ENCODE results near the gene ABCA8.
"Not testable (repeated sequence)": the region's sequence is repeated elsewhere in the genome, so short reads cannot be mapped to it uniquely, and the experiment has no call there.

The ABCA8 gene

GRCh38 chr17:68824185-68824584, 131.0 kb downstream of the ABCA8 start:
- not testable (repeated sequence) for FAIRE-seq

GRCh38 chr17:68822719-68823289, 132.4 kb downstream of the ABCA8 start:
- FAIRE-seq: no peak

GRCh38 chr17:68821860-68822696, 133.1 kb downstream of the ABCA8 start:
- no peak for FAIRE-seq

GRCh38 chr17:68820825-68821481, 134.2 kb downstream of the ABCA8 start:
- no peak for FAIRE-seq

- no peak for FAIRE-seq
Measured at GRCh38 chr17:68820476-68820824, 134.7 kb downstream of the ABCA8 start.

- no peak for FAIRE-seq
Measured at GRCh38 chr17:68819465-68819864, 135.7 kb downstream of the ABCA8 start.
